ENCODE data around the gene PSMG4.

The PSMG4 gene

DNA sequence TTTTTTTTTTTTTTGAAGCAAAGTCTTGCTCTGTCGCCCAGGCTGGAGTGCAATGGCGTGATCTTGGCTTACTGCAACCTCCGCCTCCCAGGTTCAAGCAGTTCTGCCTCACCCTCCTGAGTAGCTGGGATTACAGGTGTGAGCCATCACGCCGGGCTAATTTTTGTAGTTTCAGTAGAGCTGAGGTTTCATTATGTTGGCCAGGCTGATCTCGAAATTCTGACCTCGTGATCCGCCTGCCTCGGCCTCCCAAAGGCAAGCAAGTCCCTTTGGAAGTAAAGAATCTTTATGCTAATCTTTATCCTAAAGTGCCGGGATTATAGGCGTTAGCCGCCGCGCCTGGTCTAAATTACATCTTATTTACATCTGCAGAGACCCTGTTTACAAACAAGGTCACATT, 1.5 kb downstream of the PSMG4 start:
- H3K4me3 ChIP-seq (ENCODE audit: low read depth, low read length) = peak overlapping the region; percentile 91
- TF ChIP-seq, protein P1, sequence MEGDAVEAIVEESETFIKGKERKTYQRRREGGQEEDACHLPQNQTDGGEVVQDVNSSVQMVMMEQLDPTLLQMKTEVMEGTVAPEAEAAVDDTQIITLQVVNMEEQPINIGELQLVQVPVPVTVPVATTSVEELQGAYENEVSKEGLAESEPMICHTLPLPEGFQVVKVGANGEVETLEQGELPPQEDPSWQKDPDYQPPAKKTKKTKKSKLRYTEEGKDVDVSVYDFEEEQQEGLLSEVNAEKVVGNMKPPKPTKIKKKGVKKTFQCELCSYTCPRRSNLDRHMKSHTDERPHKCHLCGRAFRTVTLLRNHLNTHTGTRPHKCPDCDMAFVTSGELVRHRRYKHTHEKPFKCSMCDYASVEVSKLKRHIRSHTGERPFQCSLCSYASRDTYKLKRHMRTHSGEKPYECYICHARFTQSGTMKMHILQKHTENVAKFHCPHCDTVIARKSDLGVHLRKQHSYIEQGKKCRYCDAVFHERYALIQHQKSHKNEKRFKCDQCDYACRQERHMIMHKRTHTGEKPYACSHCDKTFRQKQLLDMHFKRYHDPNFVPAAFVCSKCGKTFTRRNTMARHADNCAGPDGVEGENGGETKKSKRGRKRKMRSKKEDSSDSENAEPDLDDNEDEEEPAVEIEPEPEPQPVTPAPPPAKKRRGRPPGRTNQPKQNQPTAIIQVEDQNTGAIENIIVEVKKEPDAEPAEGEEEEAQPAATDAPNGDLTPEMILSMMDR (IDR thresholded peaks at IDR 0.05; ENCODE audit: control insufficient read depth, extremely low read depth, insufficient read depth) = no peak

DNA sequence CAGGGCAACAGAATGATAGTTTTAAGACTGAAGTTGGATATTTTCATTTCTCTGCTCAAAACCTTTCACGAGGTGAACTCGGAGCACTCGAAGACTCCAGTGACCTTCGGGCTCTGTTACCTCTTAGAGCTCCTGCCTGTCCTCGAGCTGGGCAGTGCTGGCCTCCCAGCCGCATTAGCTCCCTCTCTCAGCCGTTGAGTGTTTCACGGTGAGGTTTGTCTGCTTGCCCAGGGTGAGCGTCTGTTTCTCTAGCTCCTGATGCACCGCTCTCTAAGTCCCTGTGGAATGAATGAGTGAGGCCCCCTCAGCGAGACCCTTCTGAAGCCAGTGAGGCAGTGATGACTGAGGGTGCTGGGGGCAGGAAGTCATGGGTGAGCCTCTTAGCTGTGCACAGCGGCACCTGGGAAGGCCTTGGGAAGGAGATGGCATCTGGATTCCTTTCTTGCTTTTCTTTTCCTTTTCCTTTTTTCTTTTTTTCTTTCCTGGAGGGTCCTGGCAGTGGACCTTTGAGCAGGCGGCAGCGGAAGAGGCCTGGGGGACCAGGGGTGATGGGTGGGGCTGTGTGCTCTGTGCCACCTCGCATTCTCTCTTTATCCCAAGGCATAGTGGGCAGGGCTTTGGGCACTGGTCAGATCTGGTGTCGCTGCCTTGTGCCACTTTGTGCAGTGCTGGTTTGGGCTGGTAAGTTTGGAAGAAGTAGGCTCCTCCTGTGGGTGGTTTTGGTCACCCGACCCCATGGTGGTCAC, 2.2 kb downstream of the PSMG4 start:
- DNase-seq (ENCODE audit: low read depth) = no peak
- H3K4me3 ChIP-seq (ENCODE audit: low read depth, low read length) = peak overlapping the region; percentile 91
- TF ChIP-seq, protein P1 (IDR thresholded peaks at IDR 0.05; ENCODE audit: control insufficient read depth, extremely low read depth, insufficient read depth) = no peak

More for the DNA sequence above, 1.5 kb downstream of the PSMG4 start:
- DNase-seq (ENCODE audit: low read depth) = no peak

GRCh38 chr6:3261518-3261820, 2.7 kb downstream of the PSMG4 start:
- no peak overlapping the region for H3K4me3 ChIP-seq (ENCODE audit: low read depth, low read length)
- TF ChIP-seq, protein P1 (IDR thresholded peaks at IDR 0.05; ENCODE audit: control insufficient read depth, extremely low read depth, insufficient read depth) = no peak

DNA sequence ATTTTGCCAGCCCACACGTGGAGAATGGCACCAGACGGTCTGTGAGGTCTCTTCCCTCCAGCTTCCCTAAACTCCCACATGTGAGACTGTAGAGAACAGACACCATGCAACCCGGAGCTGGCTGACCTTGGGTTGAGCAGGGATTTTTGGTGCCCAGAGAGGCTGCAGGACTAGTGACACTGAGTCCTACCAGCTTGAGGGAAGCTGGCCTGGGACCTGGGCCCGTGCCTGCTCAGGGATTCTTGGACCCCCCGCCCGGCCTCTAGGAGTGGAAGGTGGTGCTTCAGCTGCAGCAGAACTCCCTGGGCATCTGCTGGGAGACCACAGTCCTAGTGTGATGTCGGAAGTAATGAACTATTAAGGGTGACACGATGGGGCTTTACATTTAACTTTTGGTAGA, 3.2 kb downstream of the PSMG4 start:
- DNase-seq (ENCODE audit: low read depth) = no peak
- no peak overlapping the region for H3K4me3 ChIP-seq (ENCODE audit: low read depth, low read length)
- TF ChIP-seq, protein P1 (IDR thresholded peaks at IDR 0.05; ENCODE audit: control insufficient read depth, extremely low read depth, insufficient read depth) = no peak

More at GRCh38 chr6:3261518-3261820, 2.7 kb downstream of the PSMG4 start:
- DNase-seq (ENCODE audit: low read depth) = no peak

GRCh38 chr6:3263096-3263495, 4.3 kb downstream of the PSMG4 start:
- TF ChIP-seq, protein P1 (IDR thresholded peaks at IDR 0.05; ENCODE audit: control insufficient read depth, extremely low read depth, insufficient read depth) = no peak
- no peak overlapping the region for H3K4me3 ChIP-seq (ENCODE audit: low read depth, low read length)
- no peak for DNase-seq (ENCODE audit: low read depth)

DNA sequence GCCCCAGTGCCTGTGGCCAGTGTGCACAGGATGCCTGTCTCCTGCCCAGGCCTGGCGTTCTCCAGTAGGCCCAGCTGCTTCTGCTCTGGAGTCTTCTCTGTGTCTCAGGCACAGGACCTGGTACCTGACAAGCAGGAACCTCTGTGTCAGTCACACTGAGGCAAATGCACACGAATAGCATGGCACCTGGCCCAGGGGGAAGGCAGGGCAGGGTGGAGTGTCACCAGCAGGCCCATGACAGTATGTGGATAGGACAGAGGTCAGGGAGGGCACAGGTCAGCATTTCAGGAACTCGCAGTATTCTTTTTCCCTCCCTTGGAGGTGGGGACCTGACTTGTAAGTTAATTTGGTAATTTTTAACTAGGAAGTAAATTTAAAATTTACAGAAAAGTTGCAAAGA, 5.6 kb downstream of the PSMG4 start:
- no peak for DNase-seq (ENCODE audit: low read depth)
- H3K4me3 ChIP-seq (ENCODE audit: low read depth, low read length) = no peak overlapping the region
- TF ChIP-seq, protein P1 (IDR thresholded peaks at IDR 0.05; ENCODE audit: control insufficient read depth, extremely low read depth, insufficient read depth) = no peak

DNA sequence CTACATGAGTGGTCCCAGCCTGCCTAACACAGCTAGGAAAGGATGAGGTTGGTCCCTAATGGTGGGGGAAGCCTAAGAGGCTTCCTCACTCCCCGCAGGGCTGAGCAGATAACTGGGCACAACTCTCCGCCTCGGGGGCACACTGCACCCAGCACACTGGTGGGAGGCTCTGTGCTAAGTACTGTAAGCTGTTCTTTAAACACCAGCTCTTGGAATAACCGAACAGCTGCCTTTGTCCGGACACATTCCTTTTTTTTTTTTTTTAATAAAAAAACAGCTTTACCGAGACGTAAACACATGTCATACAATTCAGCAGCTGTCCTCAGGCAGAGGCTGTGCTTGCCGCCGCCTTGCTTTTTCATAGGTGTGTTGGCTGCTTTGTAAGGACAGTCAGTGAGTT, 6.9 kb downstream of the PSMG4 start:
- no peak for DNase-seq (ENCODE audit: low read depth)
- H3K4me3 ChIP-seq (ENCODE audit: low read depth, low read length) = no peak overlapping the region
- TF ChIP-seq, protein P1 (IDR thresholded peaks at IDR 0.05; ENCODE audit: control insufficient read depth, extremely low read depth, insufficient read depth) = no peak

All from LNCaP clone FGC (cell line).